Measurements from ENCODE around the gene OPN1MW.
"Not testable (repeated sequence)": the region's sequence is repeated elsewhere in the genome, so short reads cannot be mapped to it uniquely, and the experiment has no call there.

DNA sequence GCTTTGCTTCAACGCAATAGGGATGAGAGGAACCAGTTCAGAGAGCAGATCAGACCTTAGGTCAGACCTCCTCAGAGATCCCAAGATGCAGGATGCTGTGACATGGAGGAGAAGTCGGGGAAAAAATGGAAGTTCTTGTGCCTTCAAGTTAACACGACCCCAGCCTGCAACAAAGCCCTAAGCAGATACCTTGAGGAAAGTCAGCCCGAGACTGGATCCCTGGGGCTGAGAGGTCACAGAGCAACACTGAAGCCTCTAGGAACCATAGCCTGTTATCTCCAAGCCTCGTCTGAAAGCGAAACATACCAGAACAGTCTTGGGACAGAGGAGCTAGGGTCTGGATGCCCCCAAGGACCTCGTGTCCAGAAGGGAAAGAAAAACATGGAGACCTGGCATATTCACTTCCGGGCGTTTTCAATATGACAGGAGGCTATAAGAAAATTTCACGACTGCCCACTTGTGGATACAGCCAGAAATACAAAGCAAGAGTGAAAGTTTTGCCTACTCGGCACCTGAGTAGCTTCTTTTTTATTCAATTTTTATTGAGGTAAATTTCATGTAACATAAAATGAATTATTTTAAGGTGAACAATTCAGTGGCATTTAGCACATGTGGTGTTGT is 56.7 kb downstream of the OPN1MW start:
- TF ChIP-seq, protein P1, sequence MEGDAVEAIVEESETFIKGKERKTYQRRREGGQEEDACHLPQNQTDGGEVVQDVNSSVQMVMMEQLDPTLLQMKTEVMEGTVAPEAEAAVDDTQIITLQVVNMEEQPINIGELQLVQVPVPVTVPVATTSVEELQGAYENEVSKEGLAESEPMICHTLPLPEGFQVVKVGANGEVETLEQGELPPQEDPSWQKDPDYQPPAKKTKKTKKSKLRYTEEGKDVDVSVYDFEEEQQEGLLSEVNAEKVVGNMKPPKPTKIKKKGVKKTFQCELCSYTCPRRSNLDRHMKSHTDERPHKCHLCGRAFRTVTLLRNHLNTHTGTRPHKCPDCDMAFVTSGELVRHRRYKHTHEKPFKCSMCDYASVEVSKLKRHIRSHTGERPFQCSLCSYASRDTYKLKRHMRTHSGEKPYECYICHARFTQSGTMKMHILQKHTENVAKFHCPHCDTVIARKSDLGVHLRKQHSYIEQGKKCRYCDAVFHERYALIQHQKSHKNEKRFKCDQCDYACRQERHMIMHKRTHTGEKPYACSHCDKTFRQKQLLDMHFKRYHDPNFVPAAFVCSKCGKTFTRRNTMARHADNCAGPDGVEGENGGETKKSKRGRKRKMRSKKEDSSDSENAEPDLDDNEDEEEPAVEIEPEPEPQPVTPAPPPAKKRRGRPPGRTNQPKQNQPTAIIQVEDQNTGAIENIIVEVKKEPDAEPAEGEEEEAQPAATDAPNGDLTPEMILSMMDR (IDR thresholded peaks at IDR 0.05): not testable (repeated sequence)
- not testable (repeated sequence) for TF ChIP-seq POLR2A (IDR thresholded peaks at IDR 0.05)

Measured in body of pancreas (tissue), 4 donors.